Muscle layer of duodenum (tissue), 2 donors: ENCODE measurements around the gene JAKMIP1.
"Not testable (repeated sequence)": the region's sequence is repeated elsewhere in the genome, so short reads cannot be mapped to it uniquely, and the experiment has no call there.

Source experiments
- H3K27ac ChIP-seq: one replicate; pipeline ENCODE4 v1.7.0; 2013; ENCODE audit warnings: mild to moderate bottlenecking, low read length
- H3K27me3 ChIP-seq: one replicate; pipeline ENCODE4 v1.7.0; 2013; ENCODE audit warnings: low read depth, mild to moderate bottlenecking, control low read depth, low read length
- H3K36me3 ChIP-seq, 2 donors: one replicate each; pipeline ENCODE4 v1.7.0; 2013; ENCODE audit warnings: low read length in 2 of 2, control low read depth in 1 of 2, mild to moderate bottlenecking in 1 of 2; ENCODE audit not compliant: insufficient read depth in 2 of 2, control insufficient read depth in 1 of 2
- H3K4me1 ChIP-seq, 2 donors: one replicate each; pipeline ENCODE4 v1.7.0; 2013; ENCODE audit warnings: low read length in 2 of 2, mild to moderate bottlenecking in 2 of 2, control low read depth in 1 of 2, moderate library complexity in 1 of 2; ENCODE audit not compliant: insufficient read depth in 2 of 2, control insufficient read depth in 1 of 2
- H3K4me3 ChIP-seq, 2 donors: one replicate each; pipeline ENCODE4 v1.7.0; 2013; ENCODE audit warnings: low read length in 2 of 2, low read depth in 1 of 2, mild to moderate bottlenecking in 1 of 2
- H3K9me3 ChIP-seq, 2 donors: one replicate each; pipeline ENCODE4 v1.7.0; 2013; ENCODE audit warnings: low read length in 2 of 2, control low read depth in 1 of 2, mild to moderate bottlenecking in 1 of 2; ENCODE audit not compliant: control insufficient read depth in 1 of 2
- donor health status: healthy.

Gene JAKMIP1

DNA sequence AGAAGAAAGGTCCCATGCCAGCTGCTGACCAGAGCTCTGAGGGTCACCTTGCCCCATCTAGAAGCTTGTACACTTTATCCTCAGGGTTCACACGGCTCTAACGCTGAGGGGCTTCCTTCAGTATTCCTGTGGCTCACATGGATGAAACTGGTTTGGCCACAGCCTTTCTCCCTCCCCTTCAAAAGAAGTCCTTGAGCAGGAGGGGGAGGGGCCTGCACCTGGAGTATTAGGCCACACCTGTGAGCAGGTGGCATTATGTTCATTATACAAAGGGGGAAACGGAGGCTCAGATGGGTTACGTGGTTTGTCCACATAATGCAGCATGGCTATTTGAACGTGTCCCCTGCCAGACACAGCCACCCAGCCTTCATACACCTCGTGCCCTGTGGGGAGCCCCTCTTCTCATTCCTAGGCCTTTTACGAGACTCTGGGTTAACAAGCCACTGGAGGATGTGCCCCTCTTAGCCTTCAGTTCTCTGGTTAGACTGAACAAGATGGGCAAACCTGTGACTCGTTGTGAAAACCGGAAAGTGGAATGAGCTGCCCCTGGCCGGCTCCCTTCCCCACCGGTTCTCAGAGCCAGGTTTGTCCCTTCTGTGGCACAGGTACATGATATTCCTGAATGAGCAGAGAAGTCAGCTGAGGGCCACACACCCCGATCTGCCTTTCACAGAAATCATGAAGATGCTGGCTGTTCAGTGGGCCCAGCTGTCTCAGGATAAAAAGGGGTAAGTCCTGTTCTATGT, 27.2 kb upstream of the JAKMIP1 start:
- no peak overlapping the region for H3K27ac ChIP-seq
- H3K4me3 ChIP-seq: no peak overlapping the region
- H3K4me1 ChIP-seq: no peaks in the 10 kb centered on the region
- no peaks in the 10 kb centered on the region for H3K27me3 ChIP-seq
- no peaks in the 10 kb centered on the region for H3K36me3 ChIP-seq
- H3K9me3 ChIP-seq: peaks cover 2% of the 10 kb centered on the region in 2 donors

DNA sequence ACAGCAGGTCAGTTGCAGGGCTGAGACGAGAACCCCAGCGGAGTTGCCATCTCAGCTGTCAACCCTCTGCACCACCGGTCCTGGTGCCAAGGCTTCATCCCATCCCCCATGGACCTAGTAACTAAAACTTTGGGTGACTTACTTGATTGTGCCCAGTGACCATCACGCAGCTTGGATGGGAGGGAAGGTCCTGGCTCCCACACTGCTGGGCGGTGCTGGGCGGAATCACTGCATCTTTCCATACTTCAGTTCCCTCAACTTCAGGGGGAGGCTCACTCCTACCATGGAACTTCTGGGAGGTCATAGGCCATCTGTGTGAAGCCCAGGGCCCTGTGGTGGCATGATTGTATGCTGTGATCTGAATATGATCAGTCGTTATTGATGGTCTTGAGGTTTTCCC, 26.2 kb upstream of the JAKMIP1 start:
- H3K4me3 ChIP-seq: no peak overlapping the region
- H3K36me3 ChIP-seq: no peaks in the 10 kb centered on the region
- no peak overlapping the region for H3K27ac ChIP-seq
- peaks cover under 1% of the 10 kb centered on the region for H3K27me3 ChIP-seq
- peaks cover 4 to 6% of the 10 kb centered on the region in 2 donors for H3K9me3 ChIP-seq
- no peaks in the 10 kb centered on the region for H3K4me1 ChIP-seq

DNA sequence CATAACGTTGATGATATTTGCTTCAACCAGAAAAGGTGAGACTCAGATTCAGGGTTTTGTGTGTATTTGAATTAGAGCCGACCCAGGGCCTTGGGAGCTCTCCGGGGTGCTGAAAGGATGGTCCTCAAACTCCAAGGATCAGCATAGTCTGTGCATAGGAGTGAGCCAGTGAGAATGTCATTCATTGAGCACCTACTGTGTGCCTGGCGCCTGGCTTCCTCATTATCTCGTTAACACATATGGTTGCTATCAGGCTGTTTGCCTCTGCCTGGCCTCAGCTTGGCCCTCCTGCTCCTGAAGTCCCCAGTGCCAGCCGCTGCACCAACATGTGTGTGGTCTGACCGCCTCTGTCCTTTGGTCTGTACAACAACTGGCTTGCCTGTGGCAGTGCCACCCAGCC, 25.1 kb upstream of the JAKMIP1 start:
- peaks cover 11% of the 10 kb centered on the region for H3K27me3 ChIP-seq
- no peaks in the 10 kb centered on the region for H3K4me1 ChIP-seq
- no peak overlapping the region for H3K27ac ChIP-seq
- peaks cover 4 to 6% of the 10 kb centered on the region in 2 donors for H3K9me3 ChIP-seq
- H3K4me3 ChIP-seq: no peak overlapping the region
- no peaks in the 10 kb centered on the region for H3K36me3 ChIP-seq

DNA sequence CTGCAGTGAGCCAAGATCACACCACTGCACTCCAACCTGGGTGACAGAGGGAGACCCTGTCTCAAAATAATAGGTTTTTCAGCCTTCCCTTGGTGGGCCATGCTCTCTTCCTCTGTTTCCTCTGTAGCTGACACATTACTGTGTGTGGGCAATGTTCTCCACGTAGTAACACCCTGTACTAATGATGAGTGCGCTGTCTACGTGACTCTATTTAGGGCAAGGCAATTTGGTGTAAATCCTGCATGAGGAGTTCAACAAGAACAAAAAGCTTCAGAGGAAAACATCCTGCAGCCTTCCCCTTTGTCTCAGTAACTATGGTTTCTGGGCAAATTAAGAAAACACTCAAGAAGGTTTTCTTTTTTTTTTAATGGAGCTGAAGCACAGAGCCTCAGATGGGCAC, 24.4 kb upstream of the JAKMIP1 start:
- H3K27me3 ChIP-seq: peaks cover 14% of the 10 kb centered on the region

DNA sequence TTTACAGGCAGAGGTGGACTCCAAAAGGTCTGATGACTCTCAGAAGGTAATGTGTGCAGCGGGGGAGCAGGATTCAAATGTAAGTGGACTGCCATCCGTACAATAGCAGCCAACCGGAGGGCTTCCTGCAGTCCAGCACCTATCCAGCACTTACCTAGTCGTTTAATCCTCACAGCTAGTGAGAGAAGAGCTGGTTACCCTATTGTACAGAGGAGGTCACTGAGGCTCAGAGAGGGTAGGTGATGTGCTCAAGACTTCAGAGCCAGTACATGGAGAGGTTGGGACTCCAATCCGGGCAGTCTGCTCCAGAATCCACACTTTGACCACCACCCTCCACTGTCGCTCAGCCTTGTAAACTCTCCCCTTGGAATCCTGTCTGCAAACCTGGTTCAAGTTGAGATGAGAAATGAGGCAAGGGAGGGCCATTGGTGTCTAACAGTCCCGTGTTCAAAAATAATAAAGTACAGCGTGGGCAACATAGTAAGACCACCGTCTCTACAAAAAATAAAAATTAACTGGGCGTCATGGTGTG, 22.5 kb upstream of the JAKMIP1 start:
- H3K4me1 ChIP-seq: no peaks in the 10 kb centered on the region
- H3K4me3 ChIP-seq: peak overlapping the region in 1 of 2 donors; percentile 57
- no peak overlapping the region for H3K27ac ChIP-seq
- no peaks in the 10 kb centered on the region for H3K36me3 ChIP-seq
- H3K27me3 ChIP-seq: peaks cover 14% of the 10 kb centered on the region
- peaks cover 4 to 6% of the 10 kb centered on the region in 2 donors for H3K9me3 ChIP-seq

More for the DNA sequence above, 24.4 kb upstream of the JAKMIP1 start:
- no peak overlapping the region for H3K4me3 ChIP-seq
- no peaks in the 10 kb centered on the region for H3K4me1 ChIP-seq
- H3K27ac ChIP-seq: no peak overlapping the region
- peaks cover 4 to 6% of the 10 kb centered on the region in 2 donors for H3K9me3 ChIP-seq
- no peaks in the 10 kb centered on the region for H3K36me3 ChIP-seq

DNA sequence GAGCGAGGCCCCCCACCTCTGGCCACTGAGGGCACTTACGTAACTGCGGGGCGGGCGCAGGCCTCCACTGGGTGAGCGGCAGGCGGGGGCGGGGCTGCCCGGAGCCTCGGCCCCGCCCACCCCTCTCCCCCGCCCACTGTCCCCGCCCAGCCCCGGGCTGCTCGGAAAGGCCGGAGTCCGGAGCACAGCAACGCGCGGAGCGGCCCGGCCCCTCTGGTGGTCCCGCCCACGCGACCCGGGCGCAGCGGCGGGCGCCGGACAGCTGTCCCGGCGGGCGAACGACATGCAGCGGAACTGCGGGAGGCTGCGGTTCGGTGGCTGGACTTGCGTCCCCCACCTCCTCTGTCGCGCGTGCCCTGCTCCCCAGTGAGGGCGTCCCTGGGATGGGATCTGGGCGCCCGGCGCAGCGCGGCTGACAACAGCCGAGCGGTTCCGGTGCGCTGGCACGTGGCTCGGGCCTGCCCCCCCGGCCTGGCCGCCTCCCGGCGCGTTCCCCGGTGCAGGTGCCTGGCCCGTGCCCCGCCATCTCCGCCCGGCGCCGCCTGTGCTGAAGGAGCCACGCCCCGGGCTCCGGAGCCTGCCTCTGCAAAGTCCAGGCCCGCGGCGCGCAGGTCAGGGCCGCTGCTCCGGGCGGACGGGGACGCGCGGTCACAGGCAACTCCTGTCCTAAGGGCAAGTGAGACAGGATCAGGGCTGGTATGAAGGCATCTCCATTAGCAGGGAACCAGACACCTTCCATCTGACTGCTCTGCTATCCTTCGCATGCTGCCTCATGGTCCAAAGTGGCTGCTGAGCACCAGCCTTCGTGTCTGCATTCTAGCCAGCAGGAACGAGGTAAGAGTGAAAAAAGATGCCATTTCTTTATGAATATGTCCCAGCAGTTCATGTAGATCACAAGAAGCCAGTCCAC, 21.8 kb upstream of the JAKMIP1 start:
- H3K4me1 ChIP-seq: no peaks in the 10 kb centered on the region
- peaks cover 4 to 6% of the 10 kb centered on the region in 2 donors for H3K9me3 ChIP-seq
- H3K27ac ChIP-seq: no peak overlapping the region
- peak overlapping the region in 1 of 2 donors; percentile 57 for H3K4me3 ChIP-seq
- peaks cover 14% of the 10 kb centered on the region for H3K27me3 ChIP-seq
- no peaks in the 10 kb centered on the region for H3K36me3 ChIP-seq

DNA sequence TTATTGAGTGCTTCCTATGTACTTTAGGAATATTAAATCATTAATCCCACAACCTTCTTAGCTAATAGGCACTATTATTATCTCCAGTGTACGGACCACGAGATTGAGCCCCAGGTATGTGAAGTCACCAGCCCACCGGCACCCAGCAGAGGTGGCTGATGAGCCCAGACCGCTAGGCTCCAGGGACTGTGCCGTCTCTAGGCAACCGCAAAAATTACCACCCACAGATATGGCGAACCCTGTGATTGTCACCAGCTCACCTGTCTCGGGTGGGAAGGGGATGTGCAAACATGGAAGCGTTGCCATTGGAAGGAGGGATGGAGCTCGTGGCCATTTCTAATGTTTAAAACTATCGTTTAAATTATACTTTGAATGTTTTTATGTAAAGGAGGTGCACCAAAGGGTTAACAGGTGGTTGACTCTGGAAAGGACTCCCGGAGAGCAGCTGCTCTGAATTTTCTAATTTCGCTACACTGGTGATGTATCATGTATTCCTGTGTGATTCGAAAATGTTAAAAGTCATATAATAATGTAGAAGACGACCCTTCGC, 21.0 kb upstream of the JAKMIP1 start:
- Histone ChIP-seq H3K4me1 (no peaks in the 10 kb centered on the region), H3K27ac (no peak overlapping the region), H3K9me3 (peaks cover 4 to 6% of the 10 kb centered on the region in 2 donors), H3K36me3 (no peaks in the 10 kb centered on the region), H3K27me3 (peaks cover 14% of the 10 kb centered on the region), H3K4me3 (peak overlapping the region in 1 of 2 donors; percentile 57)

DNA sequence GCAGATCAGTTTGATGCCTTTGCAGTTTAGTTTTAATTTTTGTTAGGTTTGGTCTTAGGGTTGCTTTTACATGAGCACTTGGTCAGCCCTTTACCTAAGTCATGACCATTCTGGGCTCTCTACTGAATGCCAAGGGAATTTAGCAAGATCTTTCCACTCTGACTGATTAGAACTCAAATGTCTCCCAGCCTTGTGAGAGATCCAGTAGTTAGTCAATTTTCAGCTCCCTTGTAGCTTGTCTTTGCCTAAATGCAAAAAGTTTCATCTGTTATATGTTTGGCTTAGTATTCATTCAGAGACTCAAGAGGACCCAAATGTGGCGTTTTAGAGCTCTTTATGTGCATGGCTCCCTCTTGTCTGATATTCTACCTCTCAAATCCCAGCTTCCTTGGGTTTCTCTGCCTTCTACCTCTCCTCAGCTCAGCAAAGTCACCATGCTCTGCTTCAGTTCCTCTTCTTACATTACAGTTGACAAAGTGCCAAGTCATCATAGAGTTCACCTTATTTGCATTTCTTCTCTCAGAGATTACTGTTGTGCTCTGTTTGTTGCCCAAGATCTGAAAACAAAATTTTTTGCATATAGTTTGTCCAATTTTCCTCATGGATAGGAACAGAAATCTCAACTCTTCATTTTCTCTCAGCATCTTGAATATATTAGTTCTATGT, 17.5 kb upstream of the JAKMIP1 start:
- H3K27ac ChIP-seq: no peak overlapping the region
- no peaks in the 10 kb centered on the region for H3K36me3 ChIP-seq
- H3K4me3 ChIP-seq: no peak overlapping the region
- H3K9me3 ChIP-seq: peaks cover 4 to 11% of the 10 kb centered on the region in 2 donors
- H3K4me1 ChIP-seq: no peaks in the 10 kb centered on the region
- peaks cover 14% of the 10 kb centered on the region for H3K27me3 ChIP-seq

DNA sequence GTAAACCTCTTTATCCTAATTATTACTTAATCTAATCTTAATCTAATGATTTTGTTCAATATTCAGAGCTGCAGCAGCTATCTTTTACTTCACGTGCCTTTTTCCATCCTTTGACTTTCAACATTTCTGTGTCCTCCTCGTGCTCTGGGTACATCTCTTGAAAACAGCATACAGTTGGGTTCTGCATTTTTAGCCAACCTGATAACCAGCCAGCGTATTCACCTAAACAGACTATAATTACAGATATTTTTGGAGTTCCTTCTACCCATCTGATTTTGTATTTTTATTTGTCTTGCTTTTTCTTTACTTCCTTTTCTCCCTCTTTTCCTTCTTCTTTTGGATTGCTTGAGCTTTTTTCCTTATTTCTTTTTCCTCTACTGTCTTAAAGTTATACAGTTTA, 16.2 kb upstream of the JAKMIP1 start:
- Histone ChIP-seq H3K9me3 (peaks cover 0 to 6% of the 10 kb centered on the region in 2 donors), H3K36me3 (no peaks in the 10 kb centered on the region), H3K4me3 (no peak overlapping the region), H3K27ac (no peak overlapping the region), H3K4me1 (no peaks in the 10 kb centered on the region), H3K27me3 (peaks cover 14% of the 10 kb centered on the region)

DNA sequence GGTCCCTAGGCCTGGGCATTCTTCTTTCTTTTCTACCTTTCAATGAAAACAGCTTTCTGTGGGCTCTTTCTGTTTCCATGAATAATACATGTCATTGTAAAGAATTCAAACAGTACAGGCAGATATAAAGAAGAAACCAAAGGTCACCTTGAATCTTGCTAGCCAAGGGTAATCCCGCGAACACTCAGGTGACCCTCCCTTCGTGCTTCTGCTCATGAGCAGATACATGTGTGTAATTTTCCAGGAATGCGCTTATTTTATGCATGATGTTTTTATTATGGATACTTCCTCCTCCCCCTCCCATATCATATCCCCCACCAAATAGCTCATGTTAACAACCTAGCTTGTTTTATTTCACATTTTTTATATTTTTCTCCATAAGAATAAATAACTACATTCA, 9.6 kb upstream of the JAKMIP1 start:
- no peak overlapping the region for H3K27ac ChIP-seq
- H3K4me3 ChIP-seq: no peak overlapping the region
- H3K4me1 ChIP-seq: no peaks in the 10 kb centered on the region
- no peaks in the 10 kb centered on the region for H3K36me3 ChIP-seq
- no peaks in the 10 kb centered on the region for H3K27me3 ChIP-seq
- peaks cover 0 to 6% of the 10 kb centered on the region in 2 donors for H3K9me3 ChIP-seq

DNA sequence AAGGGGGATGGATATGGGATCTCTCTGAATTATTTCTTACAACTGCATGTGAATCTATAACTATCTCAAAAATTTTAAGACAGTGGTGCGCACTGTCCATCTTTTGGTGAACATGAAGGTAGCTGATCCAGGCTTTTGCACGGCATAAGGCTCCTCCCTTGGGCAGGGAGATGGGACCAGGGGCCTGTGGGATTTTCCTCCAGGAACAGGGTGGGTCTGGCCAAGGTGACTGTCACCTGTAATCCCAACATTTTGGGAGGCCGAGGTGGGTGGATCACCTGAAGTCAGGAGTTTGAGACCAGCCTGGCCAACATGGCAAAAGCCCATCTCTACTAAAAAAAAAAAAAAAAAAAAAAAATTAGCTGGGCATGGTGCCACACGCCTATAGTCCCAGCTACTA, 8.9 kb upstream of the JAKMIP1 start:
- not testable (repeated sequence) for H3K27me3 ChIP-seq, H3K36me3 ChIP-seq, H3K4me1 ChIP-seq

More for the DNA sequence above, 8.9 kb upstream of the JAKMIP1 start:
- not testable (repeated sequence) for H3K4me3 ChIP-seq, H3K27ac ChIP-seq, H3K9me3 ChIP-seq
